GM18909 (cell line): ENCODE measurements around the gene SLC22A17.

Source experiments
- ATAC-seq: cut with Tn5 transposase; IDR thresholded peaks from one replicate; pipeline ENCODE4 v1.9.1; 2021; ENCODE audit warnings: mild to moderate bottlenecking; ENCODE audit not compliant: unreplicated experiment, poor library complexity

SLC22A17 gene

DNA sequence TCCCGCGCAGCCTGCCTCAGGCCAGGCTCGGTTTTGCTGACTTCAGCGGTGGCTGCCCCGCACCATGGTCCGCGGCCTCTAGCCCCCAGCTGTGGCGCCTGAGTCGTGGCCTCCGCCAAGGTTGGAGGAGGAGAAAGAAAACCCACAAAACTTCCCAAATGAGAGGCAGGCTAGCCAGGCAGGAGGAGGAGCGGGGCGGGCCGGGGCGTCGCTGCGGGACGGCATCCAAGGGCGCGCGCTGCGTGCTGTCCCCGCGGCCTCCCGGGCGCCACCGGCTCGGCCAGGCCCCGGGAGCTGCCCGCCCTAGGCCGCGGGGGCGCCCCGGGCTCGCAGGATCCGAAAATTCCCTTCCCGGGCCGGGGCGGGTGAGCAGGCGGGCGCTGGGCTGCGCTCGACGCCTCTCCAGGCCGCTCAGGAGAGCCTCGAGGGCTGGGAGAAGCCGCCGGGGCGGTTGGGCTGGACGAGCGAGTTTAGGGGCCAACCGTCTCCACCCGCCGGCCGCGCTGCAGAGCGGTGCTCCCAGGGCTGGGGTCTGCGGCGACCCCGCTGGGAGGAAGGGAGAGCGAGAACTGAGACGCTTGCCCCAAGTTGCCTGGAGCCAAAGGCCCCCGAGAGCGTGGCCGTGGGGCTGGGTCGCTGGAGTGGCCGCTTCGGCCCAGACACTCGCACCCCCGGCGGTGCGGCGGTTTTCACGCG lies 12.5 kb upstream of the SLC22A17 start, which contains the start of gene EFS:
EFS (minus strand) TSS at position 137 of the 696 bp plus-strand sequence. CDS start 147 bp downstream, outside the sequence.
- ATAC-seq, result no peak

DNA sequence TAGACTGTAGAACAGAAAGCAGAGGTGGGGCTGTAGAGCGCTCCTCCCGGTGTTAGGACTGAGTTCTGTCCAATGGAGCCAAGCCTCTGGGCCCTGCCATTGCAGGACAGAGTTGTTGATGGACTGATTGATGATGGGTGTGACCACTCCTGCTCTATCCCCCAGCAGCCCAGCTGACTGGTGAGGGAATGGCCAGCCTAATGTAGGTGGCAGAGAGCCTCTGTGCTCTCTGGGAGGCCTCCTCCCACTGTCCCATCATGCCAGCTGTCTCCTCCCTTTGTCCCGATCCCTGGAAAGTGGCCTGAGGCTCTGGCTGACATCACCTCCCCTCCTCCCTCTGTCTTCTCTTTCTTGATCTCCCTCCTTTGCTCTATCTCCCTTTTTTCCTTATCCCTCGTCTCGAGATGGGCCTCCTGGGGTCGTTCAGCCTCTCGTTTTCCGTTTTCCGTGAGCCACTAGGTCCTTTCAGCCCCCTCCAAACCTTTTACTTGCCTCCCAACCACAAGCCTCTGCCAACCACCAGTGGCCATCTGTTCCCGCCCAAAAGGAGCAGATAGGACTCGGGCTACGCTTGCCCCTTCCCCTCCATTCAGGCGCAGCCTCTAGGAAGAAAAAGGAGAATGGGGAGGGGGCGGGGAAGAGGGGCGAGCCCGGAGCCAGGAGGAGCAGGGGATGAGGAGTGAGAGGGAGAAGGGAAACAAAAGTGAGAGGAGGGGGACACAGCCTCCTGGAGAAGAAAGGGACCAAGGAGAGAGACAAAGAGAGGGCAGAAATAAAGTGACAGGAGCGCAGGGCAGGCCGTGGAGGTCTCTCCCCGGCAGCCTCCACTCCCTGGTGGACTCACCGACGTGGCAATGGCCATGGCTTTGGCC lies 11.7 kb upstream of the SLC22A17 start:
- ATAC-seq, result no peak

DNA sequence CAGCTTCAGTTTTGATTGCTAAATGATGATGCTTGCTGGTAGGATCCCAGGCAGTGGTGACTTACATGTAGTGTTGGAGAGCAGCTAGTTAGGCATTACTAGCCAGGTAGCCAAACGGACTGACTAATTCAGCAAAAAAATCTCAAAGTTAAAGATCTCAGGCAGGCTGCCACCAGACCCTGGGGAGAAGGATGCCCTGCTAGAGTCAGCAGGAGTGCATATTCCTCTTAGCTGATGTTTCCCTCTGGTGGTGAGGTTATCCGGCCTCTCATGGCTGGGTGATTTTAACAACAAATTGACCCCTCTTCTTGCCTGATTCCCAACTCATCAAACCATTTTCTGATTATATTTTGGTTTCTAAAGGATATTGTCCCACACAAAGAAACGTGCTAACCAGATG lies 9.5 kb upstream of the SLC22A17 start:
- no peak for ATAC-seq

DNA sequence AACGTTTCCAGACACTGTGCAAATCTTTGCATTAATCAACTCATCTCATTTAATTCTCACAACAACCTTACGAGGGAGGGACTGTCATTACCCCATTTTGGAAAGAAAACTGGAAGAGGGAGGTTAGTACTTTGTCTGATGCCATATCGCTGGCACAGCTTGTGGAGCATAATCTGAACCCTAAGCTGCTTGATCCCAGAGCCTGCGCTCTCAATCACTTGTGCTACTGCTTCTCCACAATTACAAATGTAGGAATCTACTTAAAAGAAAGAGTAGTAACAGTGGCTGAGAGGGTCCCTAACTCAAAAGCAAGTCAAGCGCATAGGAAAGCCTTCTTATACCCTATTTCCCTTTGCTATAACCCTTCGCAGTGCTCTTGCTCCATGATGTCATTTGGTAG lies 9.1 kb upstream of the SLC22A17 start:
- no peak for ATAC-seq

DNA sequence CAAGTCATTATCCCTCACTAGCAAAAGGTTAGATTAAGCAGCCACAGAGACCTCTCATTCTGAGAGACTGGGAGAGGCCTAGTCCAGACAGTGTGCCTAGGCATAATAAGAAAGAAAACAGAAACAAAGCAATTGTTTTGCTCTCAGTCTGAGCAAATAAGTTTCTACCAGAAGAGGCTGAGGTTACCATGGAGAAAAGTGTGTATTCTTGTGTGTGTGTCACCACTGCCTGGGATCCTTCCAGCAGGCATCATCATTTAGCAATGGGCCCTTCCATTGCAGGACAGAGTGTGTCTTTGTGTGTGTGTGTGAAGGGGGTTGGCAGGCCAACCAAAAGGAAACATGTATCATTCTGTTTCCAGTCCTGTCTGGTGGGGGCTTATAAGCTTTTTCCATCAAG lies 8.6 kb upstream of the SLC22A17 start:
- no peak for ATAC-seq

DNA sequence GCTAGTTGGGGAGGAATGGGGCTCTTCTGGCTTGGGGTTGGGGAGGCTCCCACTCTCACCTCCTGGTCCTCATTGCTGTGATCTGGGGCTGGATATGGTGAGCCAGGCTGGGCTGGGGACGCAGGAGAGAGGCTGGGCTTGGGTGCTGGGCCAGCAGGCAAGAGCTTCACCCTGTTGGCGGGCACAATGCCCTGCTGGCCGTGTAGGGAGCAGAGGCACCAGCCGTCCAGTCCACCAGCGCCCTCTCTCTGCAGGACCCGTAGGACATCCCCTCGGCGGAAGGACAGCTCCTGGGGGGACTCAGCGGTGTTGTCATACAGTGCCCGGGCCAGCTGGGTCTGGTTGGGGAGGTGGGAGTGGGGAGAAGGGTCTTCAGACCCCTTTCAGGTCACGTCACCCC lies 7.8 kb upstream of the SLC22A17 start:
- ATAC-seq, result no peak

DNA sequence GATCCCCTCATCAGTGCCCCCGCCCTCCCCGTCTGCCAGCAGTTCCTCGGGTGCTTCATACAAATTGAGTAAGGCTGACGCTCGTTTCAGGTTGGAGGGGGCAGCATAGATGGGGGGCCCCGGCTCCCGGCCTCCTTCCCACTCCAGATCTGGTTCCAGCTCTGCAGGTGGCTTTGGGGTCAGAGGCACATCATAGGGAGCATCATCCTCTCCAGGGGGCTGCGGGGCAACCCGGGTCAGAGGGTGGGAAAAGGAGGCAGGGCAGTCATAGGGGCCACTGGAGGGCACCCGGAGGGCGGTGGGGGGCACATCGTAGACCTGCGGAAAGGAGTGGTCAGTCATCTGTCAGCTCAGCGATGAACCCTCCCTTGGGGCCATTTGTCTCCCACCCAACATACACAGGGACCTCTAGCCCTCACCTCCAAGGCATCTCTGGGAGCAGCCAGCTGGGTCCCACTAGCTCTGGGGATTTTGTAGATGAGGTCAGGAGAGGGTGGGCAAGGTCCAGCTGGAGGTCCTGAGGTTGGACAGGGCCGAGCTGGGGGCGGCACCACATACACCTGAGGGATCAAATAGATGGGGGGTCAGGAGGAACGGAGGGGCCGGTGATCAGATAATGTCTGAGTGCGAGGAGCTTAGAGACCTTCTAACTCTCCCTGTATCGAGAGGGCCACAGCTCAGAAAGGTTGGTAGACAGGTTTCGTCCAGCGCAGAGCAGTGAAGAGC lies 7.2 kb upstream of the SLC22A17 start:
- ATAC-seq, result no peak

DNA sequence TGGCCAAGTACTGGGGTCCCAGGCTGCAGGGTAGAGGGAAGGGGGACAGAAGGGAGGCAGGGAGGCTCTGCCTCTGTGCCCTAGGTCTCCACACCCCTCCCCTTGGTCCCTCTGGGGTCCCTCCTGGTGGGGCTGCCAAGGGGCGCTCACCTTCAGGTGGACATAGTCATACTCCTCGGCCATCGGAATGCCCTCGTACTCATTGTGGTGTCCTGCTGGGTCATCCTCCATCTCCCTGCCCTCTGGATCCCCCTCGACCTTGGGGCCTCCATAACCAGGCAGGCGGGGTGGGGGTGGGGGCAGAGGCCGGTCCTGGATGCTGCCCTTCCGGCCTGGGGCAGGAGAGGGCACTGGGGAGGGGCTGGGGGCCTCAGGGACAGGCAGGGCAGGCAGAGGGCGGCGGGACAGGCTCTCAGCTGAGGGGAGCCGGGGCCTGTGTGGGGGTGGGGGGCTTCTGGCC lies 6.5 kb upstream of the SLC22A17 start:
- no peak for ATAC-seq

DNA sequence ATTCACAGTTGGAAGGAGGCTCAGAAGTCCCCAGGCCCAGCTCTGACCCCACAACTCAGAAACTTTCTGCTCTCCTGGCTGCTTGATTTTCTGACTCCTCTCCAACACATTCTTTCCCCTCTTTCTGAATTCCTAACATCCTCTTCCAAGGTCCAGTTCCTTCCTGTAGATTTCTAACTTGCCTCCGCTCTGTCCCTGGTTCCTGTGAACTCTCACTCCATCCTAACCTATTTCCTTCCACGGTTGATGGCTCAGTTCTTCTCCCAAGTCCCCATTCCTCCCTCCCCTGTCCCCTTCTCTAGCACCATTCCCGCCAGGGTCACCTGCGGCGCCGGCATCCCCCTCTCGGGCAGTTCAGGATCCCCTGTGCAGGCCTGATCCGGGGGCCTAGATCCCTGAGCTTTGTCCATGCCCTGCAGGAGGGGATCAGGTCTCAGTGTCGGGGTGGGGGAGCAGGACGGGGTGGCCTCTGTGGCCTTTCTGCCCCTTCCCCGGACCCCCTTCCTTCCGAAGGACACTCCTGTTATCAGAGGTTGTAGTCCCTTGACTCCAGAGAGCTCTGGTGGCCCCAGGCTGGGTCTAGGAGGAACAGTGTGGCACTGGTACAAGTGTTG lies 6.0 kb upstream of the SLC22A17 start:
- ATAC-seq, result no peak

DNA sequence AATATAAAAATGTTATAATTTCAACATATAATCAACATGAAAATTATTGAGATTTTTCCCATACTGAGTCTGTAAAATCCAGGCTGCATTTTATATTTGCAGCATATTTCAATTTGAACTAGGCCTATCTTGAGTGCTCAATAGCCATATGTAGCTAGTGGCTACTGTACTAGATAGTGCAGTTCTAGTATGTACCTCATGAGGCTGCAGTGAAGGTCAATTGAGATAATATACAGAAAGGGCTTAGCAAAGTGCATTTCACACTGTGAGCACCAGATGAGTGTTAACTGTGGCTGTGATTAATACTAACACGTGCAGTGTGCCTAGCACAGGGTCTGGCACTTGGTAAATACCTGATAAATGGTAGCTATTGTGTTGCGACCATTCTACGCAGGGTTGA lies 5.4 kb upstream of the SLC22A17 start:
- ATAC-seq, result no peak

DNA sequence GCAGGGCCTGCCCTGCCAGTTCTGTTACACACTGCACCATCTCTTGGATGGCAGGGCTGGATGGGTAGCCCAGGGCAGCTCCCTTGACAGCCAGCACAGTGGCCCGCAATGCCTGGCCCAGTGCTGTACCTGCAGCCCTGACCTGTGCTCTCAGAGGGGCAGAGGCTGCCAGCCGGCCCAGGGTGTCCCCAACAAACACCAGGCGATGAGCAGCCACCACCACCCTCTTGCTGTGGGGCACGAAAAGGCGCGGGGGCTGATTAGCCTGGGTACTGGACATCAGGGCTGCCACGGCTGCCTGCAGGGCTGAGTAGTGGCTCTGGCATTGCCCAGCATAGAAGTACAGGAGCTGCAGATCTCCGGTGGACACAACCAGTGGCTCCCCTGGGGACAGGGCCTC lies 4.6 kb upstream of the SLC22A17 start:
- ATAC-seq, result no peak

DNA sequence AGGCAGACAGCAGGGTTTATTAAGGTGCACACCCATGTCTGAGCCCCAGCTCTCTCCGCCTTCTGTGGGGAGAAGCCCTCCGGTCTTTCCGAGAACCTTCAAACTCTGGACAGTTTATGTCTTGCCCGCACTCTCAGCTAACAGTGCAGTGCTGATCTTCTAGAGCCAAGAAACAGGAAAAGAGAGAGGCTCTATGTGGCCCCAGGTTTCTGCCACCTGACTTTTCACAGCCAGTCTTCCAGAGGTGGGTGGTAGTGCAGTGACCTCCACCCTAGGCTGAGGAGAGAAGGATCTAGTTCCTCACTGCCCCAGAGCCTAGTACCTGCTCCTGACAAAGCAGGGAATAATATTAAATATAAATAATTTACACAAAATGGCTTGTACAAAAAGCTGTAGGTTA lies 4.0 kb upstream of the SLC22A17 start:
- no peak for ATAC-seq

DNA sequence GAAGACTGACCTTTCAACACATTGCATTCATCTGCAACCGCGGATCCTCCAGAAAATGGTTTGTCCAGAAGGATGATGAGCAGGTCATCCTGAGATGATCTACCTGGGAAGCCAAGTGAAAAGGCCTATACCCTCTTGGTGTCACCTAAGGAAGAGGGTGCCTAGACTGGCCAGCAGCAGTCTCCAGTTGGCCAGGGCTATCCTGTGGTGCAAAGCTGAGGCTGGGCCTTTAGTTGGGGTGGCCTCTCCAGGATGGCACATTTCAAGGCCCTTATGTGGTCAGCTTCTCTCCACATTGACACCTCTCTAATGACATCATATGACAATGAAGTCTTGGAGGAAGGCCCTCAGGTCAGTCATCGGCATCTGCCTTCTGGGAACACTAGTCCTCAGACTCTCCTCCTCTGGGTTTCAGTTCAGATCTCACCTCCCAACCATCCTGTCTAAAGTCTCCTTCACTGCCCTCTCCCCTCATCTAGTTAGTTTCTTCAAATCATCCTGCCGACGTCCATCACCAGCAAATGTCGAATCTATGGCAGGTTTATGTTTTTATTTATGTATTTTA lies 3.3 kb upstream of the SLC22A17 start:
- no peak for ATAC-seq

DNA sequence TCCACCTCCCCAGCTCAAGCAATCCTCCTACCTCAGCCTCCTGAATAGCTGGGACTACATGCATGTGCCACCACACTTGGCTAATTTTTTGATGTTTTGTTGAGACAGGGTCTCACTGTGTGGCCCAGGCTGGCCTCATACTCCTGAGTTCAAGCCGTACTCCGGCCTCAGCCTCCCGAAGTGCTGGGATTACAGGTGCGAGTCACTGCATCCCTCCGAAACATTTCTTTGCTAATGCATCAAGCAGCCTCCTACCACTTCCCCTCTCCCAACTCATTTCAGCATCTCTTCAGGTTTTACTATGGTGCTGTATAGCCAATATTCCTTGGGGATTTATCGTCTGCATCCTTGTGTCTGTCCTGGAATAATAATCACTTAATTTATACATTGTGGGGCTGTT lies 2.3 kb upstream of the SLC22A17 start:
- no peak for ATAC-seq

DNA sequence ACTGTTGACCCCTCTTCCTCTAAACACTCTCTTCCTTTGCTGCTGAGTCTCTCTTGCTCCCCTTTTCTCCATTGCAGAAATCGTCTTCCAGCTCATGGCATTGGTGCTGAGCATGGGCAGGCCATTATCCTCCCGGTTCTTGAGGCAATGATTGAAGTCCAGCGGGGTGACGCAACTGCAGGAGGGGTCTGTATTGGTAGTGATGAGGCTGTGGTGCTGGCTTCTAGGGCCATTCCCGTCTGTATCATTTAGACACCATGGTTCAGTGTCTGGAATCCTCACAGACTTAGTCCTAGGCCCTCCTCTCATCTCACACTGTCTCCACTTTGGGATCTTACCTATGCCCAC lies 720 bp upstream of the SLC22A17 start:
- no peak for ATAC-seq

DNA sequence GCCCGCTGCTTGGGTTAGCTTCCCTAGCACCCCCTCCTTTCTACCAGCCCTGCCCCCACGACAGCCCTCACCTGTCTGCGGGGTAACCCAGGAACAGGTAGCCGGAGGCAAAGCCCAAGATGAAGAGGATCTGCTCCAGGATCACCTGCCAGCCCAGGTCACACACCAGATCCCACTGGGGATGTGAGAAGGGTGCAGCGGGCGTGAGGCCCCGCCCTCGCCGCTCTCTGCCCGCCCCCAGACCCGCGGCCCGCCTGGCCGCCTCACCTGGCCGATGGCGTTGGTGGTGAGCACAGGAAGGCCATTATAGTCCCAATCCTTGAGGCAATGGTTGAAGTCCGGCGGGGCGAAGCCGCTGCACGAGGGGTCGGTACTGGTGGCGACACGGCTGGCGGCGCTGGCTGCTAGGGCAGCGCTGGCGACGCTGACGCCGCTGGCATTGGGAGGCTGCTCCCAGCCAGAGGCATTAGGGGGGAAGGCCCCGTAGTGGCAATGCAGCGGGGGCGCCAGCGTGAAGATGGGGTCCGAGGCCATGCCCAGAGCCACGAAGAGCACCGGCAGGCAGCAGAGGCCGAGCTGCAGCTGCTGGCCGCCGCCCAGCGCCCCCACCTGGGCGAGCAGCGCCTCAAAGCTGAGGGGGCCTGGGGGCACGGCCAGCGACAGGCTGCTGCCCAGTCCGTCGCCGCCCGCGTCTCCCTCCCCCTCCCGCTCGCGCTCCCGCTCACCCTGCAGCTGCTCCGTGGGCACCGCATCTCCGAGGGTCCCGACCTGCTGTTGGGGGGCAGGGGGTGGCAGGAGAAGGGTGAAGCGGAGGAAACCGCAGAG lies 794 bp downstream of the SLC22A17 start:
- ATAC-seq, result no peak

DNA sequence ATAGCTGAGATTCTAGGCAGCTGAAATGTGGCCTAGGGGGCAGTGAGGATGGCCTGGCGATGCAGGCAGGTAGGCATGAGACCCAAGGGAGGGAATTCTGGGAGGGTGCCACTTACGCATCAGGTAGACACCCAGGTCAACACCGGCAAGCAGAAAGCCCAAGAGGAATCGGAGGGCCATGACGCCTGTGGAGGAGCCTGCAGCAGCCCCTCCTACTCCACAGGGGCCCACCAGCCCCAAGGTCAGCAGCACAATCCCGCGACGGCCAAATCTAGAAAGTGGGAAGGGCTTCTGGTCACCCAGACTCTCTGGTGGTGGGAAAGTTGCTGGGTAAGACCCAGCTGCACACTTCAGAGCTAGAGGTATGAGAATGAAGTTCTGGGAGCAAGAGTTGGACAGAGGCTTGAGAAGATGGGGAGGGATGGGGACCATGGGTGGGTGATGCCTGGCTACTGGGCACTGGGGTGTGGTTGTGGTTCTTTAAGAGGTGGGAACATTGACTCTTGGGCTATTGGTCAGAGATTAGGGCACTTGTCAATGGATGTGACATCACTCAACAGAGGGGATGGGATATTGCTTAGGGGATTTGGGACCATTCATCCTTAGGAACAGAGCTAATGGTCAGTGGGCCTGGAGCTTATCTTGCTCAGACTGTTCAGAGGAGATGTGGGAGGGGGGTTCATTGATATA lies 3.4 kb downstream of the SLC22A17 start:
- no peak for ATAC-seq

DNA sequence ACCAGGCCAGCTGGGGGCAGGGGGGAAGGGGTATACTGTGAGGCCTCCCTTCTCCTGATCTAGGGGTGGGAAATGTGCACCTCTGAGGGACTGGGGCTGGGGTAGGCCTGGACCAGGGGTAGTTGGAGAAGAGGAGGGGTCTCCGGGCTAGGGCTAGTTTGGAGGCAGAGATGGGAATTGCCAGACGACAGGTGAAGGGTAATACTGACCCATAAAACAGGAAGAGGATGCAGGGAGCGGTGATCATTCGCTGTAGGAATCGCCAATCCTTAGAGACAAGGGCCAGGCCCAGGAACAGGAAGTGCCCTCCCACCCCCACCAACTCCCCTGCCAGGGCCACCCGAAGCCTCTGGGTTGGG lies 4.4 kb downstream of the SLC22A17 start:
- no peak for ATAC-seq
